Head of caudate nucleus (tissue), 42 donors: ENCODE data around the gene PVALEF.
"Not testable (repeated sequence)": the region's sequence is repeated elsewhere in the genome, so short reads cannot be mapped to it uniquely, and the experiment has no call there.

Experiments used
- DNase-seq, 42 donors: peaks; one replicate each; pipeline versions ENCODE4 v3.0.0 to v3.0.0-alpha.2; 2020 to 2021; ENCODE audit warnings: mixed read lengths in 7 of 42
- intact Hi-C: fragments of 100-400 bp; cut with DNase I; formaldehyde crosslinking; loops from one replicate; pipeline ENCODE4 v1.15.0; 2022

Gene PVALEF

GRCh38 chr17:81140018-81140417 lies 25.3 kb upstream of the PVALEF start:
- DNase-seq: no peak
- intact Hi-C loops: loop anchor here (10.0 kb wide), 1 partner anchor 65 kb away; no protein-coding TSS in a partner anchor

GRCh38 chr17:81140695-81141094 lies 24.6 kb upstream of the PVALEF start:
- intact Hi-C loops: loop anchor here (10.0 kb wide), 1 partner anchor 64 kb away; no protein-coding TSS in a partner anchor
- DNase-seq: no peak

GRCh38 chr17:81142301-81143199 lies 22.8 kb upstream of the PVALEF start:
- peak; percentile 76 to 95 (median 86) for DNase-seq
- intact Hi-C loops: loop anchor here (10.0 kb wide), 1 partner anchor 62 kb away; no protein-coding TSS in a partner anchor

GRCh38 chr17:81143200-81143527 lies 22.1 kb upstream of the PVALEF start:
- DNase-seq: no peak
- intact Hi-C loops: loop anchor here (10.0 kb wide), 1 partner anchor 62 kb away; no protein-coding TSS in a partner anchor

GRCh38 chr17:81143717-81144422 lies 21.4 kb upstream of the PVALEF start:
- intact Hi-C loops: loop anchor here (10.0 kb wide), 1 partner anchor 61 kb away; no protein-coding TSS in a partner anchor
- DNase-seq: no peak

- intact Hi-C loops: loop anchor here (10.0 kb wide), 1 partner anchor 60 kb away; no protein-coding TSS in a partner anchor
These were observed 20.9 kb upstream of the PVALEF start for GRCh38 chr17:81144423-81144781.

GRCh38 chr17:81146208-81146607 lies 19.1 kb upstream of the PVALEF start:
- intact Hi-C loops: loop anchor here (10.0 kb wide), 1 partner anchor 59 kb away; no protein-coding TSS in a partner anchor
- not testable (repeated sequence) for DNase-seq

More at GRCh38 chr17:81144423-81144781, 20.9 kb upstream of the PVALEF start:
- peak in 1 of 42 donors; percentile 52 for DNase-seq

GRCh38 chr17:81147701-81148100 lies 17.6 kb upstream of the PVALEF start:
- no peak for DNase-seq
- intact Hi-C loops: loop anchor here (10.0 kb wide), 1 partner anchor 57 kb away; no protein-coding TSS in a partner anchor

GRCh38 chr17:81148571-81148970 lies 16.7 kb upstream of the PVALEF start:
- DNase-seq: no peak
- intact Hi-C loops: loop anchor here (10.0 kb wide), 1 partner anchor 56 kb away; no protein-coding TSS in a partner anchor

GRCh38 chr17:81148986-81149533 lies 16.2 kb upstream of the PVALEF start:
- intact Hi-C loops: loop anchor here (10.0 kb wide), 1 partner anchor 56 kb away; no protein-coding TSS in a partner anchor
- DNase-seq: no peak

- intact Hi-C loops: no loop called here
- DNase-seq: no peak
These were observed 14.8 kb upstream of the PVALEF start for GRCh38 chr17:81150377-81151077.

GRCh38 chr17:81151278-81151677 lies 14.0 kb upstream of the PVALEF start:
- intact Hi-C loops: no loop called here
- no peak for DNase-seq

- intact Hi-C loops: no loop called here
- DNase-seq: no peak
These were observed 12.9 kb upstream of the PVALEF start for GRCh38 chr17:81152288-81152828.

GRCh38 chr17:81153340-81153803 lies 11.9 kb upstream of the PVALEF start:
- intact Hi-C loops: no loop called here
- DNase-seq: peak; percentile 54 to 95 (median 86)

- intact Hi-C loops: not testable (repeated sequence)
- peak in 1 of 42 donors; percentile 60 for DNase-seq
These were observed 11.3 kb upstream of the PVALEF start for GRCh38 chr17:81154016-81154415.

GRCh38 chr17:81154961-81155360 lies 10.3 kb upstream of the PVALEF start:
- intact Hi-C loops: no loop called here
- no peak for DNase-seq

GRCh38 chr17:81156866-81157805 lies 8.2 kb upstream of the PVALEF start:
- intact Hi-C loops: no loop called here
- DNase-seq: no peak
